SKM-1 treated with dmso at 0.1 percent for 144 hours (cell line): ENCODE measurements around the gene PLXNA4.
A peak's percentile ranks its signal among the peaks of the same experiment; 100 is the strongest.
"Not testable (repeated sequence)": the region's sequence is repeated elsewhere in the genome, so short reads cannot be mapped to it uniquely, and the experiment has no call there.

Experiments
- DNase-seq: peaks from one replicate; lab custom pipeline; 2025; ENCODE audit not compliant: unreplicated experiment; lab: John Stamatoyannopoulos, UW

The PLXNA4 gene

DNA sequence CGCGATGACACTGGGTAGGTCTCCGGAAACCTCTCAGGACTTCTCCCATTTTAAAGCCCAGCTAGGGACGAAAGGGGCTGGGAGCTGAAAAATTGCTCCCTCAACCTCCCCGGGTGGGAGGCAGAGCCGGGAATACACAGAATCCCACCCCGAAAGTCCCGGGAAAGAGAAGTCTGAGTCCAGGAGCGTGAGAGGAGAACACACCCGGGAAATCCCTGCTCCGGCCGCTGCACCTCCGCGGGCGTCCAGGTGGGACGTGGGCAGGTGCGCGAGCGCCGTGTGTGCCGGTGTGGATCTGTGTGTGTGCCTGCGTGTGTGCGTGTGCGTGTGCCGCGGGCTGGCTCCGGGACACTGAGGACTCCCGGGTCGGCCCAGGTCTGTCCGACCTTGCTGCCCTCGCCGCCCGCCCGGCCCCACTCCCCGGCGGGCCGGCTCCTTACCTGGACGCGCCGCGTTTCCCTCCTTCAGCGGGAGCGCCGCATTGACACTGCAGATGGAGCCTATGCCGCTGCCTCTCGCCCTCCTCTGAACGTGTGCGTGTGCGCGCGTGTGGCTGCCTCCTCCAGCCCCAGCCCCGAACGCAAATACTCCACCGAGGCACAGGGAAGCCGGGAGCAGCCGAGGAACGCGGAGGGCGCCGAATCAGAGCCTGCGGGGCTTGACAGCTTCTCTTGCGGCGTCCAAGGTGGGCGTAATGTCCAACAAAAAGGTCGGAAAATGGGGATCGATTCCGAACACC is at the start of gene PLXNA4:
Gene PLXNA4, minus strand, starts transcription at position 489 of the 739 bp plus-strand sequence. CDS start 67,777 bp downstream, outside the sequence.
- no peak for DNase-seq

DNA sequence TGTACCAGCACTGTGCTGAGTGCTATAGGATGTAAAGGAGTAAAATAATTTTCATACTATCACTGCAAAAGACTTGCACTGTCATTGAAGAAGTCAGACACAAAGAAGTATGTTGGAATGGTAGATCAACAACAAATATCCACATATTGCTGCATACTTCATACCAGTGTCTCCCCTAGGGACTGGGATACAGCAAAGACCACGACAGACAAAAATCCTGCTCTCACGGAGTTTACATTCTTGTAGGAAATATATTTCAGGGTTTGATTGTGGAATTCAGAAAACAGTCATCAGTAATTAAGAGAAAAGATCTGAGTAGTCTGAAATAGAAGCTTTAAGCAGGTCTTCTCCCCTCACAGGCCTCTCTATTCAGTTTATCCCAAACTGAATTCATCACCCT is 49.4 kb upstream of the PLXNA4 start:
- no peak for DNase-seq

DNA sequence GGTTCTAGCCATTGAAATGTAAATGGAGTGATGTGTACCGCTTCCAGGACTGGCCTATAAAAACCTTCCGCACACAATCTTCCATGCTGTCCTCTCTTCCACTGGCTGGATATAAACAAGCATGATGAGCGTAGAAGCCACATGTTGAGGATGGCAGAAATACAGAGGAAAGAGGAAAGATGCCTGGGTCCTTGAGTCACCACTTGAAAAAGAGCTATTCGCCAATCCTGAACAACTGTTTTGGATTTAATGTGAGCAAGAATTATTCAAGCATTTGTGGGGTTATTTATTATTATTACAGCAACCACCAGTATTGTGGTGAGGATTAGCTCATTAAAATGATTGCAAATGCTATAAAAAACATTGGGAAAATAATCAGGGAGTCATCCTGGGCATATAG is 45.8 kb upstream of the PLXNA4 start:
- no peak for DNase-seq

GRCh38 chr7:132619967-132620366 is 43.7 kb upstream of the PLXNA4 start:
- no peak for DNase-seq

DNA sequence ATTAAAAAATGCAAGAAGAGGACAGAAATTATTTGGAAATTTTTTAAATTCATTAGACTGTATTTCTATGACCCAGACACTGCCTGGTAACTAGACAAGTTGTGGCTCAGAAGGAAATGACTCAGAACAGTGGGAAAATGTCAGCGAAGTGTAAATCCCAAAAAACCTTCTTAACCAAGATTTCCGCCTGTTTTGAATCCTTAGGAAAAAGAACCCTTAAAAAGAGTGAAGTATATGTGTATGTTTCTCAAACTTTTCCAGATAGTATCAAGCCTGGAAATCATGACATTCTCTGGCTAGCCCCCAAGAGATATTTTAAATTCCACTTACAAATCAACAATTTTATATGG is 42.7 kb upstream of the PLXNA4 start:
- no peak for DNase-seq

DNA sequence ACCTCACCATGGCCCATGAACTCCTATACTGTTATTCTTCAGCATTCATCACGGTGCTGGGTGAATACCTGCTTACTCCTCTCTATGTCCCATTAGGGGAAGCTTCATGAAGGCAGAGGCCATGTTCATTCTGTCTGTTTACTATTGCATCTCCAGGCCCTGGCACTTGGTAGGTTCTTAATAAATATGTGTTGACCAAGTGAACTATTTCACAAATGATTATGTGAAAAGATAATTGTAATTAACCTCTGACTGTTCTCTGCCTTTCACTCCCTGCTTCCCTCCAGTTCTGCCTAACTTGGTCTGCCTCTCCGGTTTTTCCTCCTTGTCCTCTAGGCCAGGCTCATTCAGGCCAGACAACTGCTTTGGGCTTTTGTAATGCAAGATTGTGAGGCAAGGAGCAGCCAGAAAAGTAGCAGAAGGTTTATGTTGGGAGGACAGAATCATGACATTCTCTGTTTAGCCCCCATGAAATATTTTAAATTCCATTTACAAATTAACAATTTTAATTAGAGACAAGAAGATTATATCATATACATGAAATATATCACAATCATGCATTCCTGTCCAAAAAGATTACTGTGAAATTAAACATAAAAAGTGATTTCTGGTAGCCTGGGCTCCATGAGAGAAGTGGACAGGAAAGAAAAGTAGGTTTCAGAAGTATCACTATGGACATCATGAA is 42.1 kb upstream of the PLXNA4 start:
- DNase-seq, result no peak

DNA sequence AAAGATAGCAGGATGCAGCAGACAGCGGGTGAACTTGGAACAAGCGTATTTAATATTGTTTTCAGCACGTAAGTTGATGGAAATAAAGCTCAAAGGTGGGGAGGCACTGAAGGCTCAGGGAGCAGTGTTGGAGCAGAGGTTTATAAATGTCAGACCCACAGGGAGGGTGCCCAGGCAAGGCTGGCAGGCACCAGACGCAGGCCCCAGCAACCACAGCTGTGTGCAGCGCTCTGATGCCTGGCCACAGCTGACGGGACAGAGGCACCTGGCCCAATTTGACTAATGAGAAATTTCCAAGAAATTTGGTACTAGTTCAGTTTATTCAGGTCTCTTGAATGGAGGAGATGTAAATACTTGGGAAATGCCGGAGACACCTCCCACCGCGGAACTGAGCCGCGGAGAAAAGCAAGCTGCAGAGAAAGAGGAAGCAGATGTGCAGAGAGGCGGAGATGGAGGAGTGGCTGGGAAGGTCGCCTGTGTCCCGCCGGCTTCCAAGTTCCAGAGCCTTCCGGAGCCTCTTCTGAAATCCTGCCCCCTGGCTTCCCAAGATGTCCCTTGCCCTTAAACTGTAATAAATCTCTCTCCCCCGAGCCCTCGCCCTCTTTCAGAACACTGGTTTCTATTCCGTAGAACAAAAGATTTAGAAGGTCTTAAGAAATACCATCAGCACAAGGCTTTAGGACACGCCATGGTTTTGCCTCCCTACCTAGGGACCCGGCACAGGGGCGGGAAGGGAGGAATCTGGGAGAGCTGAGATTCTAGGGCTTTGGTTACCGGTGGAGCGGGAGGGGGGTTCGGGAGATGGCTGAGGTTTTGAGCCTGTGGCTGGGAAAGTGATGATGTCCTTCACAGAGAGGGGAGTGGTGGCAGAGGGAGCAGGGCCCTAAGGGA is 38.4 kb upstream of the PLXNA4 start:
- DNase-seq, result peak; percentile 2

DNA sequence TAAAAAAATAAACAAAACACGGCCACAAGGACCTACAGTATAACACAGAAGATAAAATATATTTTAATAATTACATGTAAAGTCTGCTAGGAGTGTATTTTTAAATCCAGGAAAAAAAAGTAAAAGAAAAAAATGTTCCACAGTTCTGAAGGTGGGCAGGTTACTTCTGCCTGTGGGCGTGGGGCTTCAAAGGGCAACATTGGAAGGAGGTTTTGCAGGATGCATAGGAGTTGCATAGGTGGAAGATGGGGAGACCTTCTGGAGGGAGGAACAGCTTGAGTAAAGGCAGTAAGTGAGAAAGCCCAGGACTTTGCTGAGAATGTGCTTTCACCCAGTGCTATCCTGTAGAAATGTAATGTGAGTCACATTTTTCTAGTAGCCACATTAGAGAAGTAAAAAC is 37.5 kb upstream of the PLXNA4 start:
- DNase-seq, result no peak

DNA sequence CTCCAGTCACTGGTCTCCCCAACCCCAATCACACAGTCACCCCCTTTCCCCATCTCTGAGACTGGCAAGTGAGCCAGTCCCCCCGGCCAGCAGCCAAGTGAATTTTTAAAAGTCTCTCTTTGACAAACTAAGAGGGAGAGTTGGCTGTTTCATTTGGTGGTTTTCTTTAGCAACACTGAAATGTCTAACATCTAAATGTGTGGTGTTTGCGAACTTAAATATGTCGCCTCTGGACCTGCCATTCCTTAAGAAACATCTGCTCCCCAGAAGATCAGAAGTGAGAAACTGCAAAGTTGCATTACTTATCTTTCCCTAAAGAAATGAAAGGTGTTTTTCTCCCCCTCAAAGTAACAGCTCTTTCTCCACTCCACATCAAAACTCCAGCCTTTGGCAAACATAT is 34.7 kb upstream of the PLXNA4 start:
- no peak for DNase-seq

DNA sequence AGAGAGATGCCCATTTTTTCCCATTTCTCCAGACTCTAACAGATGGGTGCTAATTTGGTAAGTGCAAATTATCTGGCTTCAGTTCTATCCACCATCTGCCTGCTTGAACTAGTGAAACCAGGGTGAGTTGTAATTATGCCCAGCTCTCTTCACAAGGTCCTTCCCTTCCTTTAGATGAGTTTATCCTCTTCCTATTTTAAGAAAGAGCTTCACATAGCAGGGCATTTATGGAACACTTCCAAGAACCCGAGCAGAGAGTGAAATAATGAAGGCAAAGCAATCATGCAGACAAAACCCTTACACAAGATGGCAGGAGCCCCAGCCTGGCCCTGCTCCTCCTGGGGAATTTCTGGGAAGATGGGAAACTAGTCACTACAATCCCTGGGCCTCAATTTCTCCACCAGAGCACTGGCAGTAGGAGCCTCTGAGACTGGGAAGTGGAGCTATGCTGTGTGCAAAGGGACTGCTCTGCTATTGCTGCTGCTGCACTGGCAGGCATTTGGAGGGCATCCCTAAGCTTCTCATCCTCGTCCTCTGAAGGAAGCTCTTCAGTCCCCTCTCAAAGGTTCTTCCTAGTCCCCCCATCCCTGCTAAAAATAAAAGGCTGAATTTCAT is 33.7 kb upstream of the PLXNA4 start:
- DNase-seq, result no peak

DNA sequence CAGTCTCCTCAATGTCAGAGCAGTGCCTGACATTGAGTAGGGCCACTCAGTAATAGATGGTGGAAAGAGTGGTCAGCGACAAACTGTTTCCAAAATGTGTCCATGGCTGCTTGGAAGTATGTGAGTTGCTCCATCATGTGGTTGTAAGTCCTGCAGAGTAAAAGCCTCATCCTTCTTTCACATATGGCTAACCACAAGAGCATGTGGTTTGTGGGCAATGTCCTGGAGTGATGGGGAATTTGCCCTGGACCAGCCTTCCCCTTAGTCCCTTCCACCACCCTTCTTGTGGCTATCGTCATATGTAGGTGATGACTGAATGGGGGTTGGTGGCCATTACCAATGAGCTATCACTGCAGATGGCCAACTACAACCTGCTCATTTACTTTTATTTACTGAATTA is 33.0 kb upstream of the PLXNA4 start:
- no peak for DNase-seq

- no peak for DNase-seq
These were observed 32.3 kb upstream of the PLXNA4 start for GRCh38 chr7:132608523-132608922.

DNA sequence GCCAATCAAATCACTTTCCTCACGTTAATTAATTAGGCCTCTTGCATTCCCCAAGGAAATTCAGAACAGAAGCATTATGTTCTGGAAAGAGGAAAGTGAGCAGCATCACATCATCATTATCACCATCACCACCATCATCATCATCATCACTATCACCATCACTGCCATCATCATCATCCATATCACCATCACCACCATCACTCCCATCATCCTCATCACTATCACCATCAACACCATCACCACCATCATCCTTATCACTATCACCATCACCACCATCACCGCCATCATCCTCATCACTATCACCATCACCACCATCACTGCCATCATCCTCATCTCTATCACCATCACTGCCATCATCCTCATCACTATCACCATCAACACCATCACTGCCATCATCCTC is 31.4 kb upstream of the PLXNA4 start:
- DNase-seq, result no peak

DNA sequence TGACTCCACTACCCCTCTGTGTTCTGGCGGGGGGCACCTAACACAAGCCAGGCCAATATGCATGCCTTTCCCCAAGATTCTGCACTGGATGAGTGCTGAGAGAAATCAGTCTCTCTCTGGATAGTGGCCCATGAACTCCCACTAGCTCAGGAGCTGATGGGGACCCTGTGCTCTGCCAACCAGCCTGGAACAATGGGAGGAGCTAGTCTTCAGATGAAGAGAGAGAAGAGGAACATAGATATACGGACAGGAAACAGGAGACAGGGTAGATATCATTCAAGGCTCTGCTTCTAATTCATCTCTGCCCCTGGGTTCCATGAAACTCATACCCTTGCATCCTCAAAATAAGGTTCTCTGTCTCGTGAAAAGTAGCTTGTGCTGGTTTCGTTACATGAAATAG is 27.9 kb upstream of the PLXNA4 start:
- no peak for DNase-seq

- no peak for DNase-seq
These were observed 27.1 kb upstream of the PLXNA4 start for GRCh38 chr7:132603220-132603833.

- no peak for DNase-seq
These were observed 25.5 kb upstream of the PLXNA4 start for GRCh38 chr7:132601783-132602182.

GRCh38 chr7:132596588-132596987 is 20.3 kb upstream of the PLXNA4 start:
- DNase-seq, result no peak

GRCh38 chr7:132594741-132595140 is 18.5 kb upstream of the PLXNA4 start:
- not testable (repeated sequence) for DNase-seq

GRCh38 chr7:132592936-132593335 is 16.7 kb upstream of the PLXNA4 start:
- no peak for DNase-seq

DNA sequence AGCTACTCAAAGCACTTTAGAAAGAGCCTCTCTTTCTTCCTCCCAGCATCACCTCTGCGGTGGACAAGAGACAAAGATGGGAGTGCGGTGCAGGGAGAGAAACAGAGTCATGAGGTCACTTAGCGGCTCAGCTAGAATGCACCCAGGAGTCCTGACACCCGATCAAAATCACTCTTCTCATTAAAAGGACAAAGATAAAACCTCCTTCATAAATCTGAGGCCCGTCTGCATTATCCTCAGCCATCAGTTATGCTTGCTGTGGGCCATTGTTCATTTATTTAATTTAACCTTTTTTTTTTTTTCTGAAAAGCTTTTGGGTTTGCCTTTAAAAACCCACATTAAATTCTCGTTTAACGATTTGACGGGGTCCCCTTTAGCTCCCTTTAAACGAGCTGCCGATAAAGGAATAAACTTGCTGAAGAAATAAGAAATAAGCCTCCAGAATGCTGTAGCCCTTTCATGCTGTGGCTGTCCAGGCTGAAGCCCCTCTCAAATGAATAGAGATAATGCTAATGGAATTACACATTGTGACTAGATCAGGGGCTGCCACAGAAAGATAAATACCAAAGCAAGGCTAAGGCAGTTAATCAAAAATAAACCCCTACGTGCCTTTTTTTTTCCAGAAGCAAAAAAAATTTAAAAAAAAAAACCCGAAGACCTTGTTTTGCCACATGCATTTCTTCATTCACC is 16.1 kb upstream of the PLXNA4 start:
- no peak for DNase-seq
